Muscle of leg (tissue), 11 donors: ENCODE results near the gene PANX2. TPM values are rescaled to one million over a fixed set of nuclear protein-coding genes. Genes with fewer than 3 reads are reported as not detected.
"Not testable (repeated sequence)": the region's sequence is repeated elsewhere in the genome, so short reads cannot be mapped to it uniquely, and the experiment has no call there.

Experiments
- DNase-seq: peaks from one replicate; pipeline ENCODE4 v3.0.0; 2013
- H3K27ac ChIP-seq: one replicate; pipeline ENCODE4 v1.5.1; 2013; ENCODE audit warnings: mild to moderate bottlenecking, low read length, control low read depth
- H3K27me3 ChIP-seq: one replicate; pipeline ENCODE4 v1.6.1; 2013; ENCODE audit warnings: low read length; ENCODE audit not compliant: control insufficient read depth, insufficient read depth
- H3K36me3 ChIP-seq: one replicate; pipeline ENCODE4 v1.6.1; 2013; ENCODE audit warnings: low read length; ENCODE audit not compliant: control insufficient read depth, insufficient read depth
- H3K4me1 ChIP-seq: one replicate; pipeline ENCODE4 v1.6.1; 2013; ENCODE audit warnings: low read length; ENCODE audit not compliant: control insufficient read depth, insufficient read depth
- H3K4me3 ChIP-seq: one replicate; pipeline ENCODE4 v1.5.1; 2013; ENCODE audit warnings: low read length, control low read depth
- H3K9me3 ChIP-seq: replicated peaks from 2 replicates; pipeline ENCODE4 v1.6.1; 2013; ENCODE audit warnings: low read depth, low read length; ENCODE audit not compliant: control insufficient read depth
- WGBS: methylation state at CpG from one replicate; pipeline ENCODE4 v1.1.5; 2013; ENCODE audit warnings: missing lambda C conversion rate; ENCODE audit not compliant: insufficient coverage; 5-methylcytosine and 5-hydroxymethylcytosine counted together
- polyA plus RNA-seq, 8 donors: library from polyadenylated mRNA; unstranded; fragments of 120-200 nt; gene quantifications; one replicate each; pipeline versions ENCODE4 v1.2.1 to v1.2.3, GENCODE V29; 2013; ENCODE audit warnings: inconsistent platforms in 1 of 8, low replicate concordance in 1 of 8; ENCODE audit not compliant: insufficient read length in 8 of 8, insufficient read depth in 1 of 8
- total RNA-seq: library from RNA; stranded (reverse); fragments of 120-200 nt; gene quantifications from one replicate; pipeline ENCODE4 v1.2.4, GENCODE V29; 2013

The PANX2 gene
- total and polyA plus RNA-seq, 9 donors, result 0.04 to 0.19 (median 0.15) TPM

DNA sequence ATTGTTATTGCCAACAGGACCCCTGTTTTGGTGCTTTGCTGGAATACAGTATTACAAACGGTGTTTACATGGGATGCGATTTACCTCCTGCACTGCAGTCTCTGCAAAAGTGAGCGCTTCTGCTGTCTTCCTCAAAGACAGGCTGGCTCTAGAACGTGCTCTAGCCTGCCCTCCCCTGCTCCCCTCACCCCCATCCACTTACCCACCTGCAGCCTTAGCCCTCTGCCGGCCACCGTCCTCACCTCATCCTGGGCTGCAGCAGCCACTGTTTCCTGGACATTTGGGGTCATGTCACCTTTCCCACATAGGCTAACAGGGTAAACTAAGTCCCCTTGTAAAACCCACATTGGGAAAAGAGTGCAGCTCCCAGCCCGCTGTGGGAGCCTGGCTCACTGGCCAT is 9.6 kb upstream of the PANX2 start:
- peaks cover 18% of the 10 kb centered on the region for H3K27me3 ChIP-seq
- H3K36me3 ChIP-seq, result no peaks in the 10 kb centered on the region
- no peaks in the 10 kb centered on the region for H3K4me1 ChIP-seq
- H3K27ac ChIP-seq, result no peak overlapping the region
- DNase-seq, result no peak
- no peak overlapping the region for H3K4me3 ChIP-seq
- 60% methylated on average over 7 of the region's 7 CpGs for WGBS
- H3K9me3 ChIP-seq, result no peaks in the 10 kb centered on the region

DNA sequence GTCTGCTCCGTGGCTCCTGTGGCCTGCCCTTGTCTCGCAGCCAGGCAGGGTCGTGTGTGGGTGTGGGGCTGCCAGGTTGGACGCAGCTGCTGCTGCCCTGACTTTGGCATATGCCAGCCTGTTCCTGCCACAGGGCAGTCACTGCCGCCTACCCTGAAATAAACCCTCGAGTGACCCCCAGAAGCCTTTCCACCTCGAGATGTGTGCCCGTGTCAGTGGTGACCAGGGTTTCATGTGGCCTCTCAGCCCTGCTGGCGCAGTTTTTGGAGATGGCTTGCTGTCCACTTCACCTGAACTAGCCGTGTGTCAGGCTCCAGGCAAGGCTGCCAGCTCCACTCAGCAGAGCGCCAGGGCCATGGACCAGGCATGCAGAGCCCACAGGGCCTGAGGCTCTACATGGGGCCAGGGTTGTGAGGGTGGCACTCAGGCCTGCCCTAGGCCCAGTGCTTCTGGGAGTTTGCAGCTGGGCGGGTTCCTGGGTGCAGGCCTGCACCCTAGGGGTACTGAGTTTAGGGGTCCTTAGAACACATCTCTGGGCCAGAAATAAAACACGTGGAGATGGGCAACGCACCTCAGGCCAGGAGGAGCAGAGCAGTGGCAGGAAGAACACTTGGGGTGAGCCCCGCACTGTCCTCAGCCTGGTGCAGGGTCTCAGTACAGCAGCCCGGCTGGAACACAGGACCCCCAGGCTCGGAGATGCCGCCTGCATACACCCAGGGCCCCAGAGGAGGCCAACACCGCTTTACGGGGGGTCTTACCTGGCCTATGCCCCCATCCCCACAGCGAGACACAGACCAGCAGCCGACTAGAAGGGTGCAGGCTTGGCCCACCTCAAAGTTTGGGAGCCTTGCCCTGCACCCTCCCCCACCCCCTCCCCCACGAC is 8.8 kb upstream of the PANX2 start:
- Histone ChIP-seq H3K27ac (no peak overlapping the region), H3K4me1 (no peaks in the 10 kb centered on the region), H3K36me3 (no peaks in the 10 kb centered on the region), H3K9me3 (no peaks in the 10 kb centered on the region), H3K27me3 (peaks cover 18% of the 10 kb centered on the region), H3K4me3 (no peak overlapping the region)
- no peak for DNase-seq
- WGBS, result 83% methylated on average over 21 of the region's 23 CpGs

DNA sequence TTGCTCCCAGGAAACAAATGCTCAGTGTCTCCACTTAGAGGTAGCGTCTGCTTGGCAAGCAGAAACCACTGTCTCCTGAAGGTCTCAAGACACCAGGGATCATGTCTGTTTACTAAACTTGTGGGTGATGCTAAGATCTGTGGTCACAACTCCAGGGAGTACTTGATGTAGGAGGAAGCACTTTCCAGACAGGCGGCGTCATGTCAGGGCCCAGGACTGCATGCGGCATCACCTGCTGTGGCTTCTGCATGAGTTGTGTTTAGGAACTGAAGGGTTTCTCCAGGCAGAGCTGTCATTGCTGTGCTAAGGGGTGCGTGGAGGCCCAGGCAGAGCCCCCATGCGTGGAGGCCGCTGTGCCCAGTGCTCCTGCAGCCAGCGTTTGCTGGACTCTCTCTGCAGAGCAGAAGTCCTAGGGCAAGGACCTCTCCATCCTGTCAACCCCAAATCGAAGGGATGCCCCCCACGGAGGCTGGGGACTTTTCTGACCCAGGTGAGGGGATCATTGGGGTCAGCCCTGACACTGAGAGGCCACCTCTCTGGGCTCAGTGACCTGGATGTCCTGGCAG is 8.1 kb upstream of the PANX2 start:
- Histone ChIP-seq H3K9me3 (no peaks in the 10 kb centered on the region), H3K27me3 (peaks cover 20% of the 10 kb centered on the region), H3K36me3 (no peaks in the 10 kb centered on the region), H3K4me3 (no peak overlapping the region), H3K27ac (no peak overlapping the region), H3K4me1 (no peaks in the 10 kb centered on the region)
- DNase-seq, result no peak
- 68% methylated on average over 9 of the region's 10 CpGs for WGBS

DNA sequence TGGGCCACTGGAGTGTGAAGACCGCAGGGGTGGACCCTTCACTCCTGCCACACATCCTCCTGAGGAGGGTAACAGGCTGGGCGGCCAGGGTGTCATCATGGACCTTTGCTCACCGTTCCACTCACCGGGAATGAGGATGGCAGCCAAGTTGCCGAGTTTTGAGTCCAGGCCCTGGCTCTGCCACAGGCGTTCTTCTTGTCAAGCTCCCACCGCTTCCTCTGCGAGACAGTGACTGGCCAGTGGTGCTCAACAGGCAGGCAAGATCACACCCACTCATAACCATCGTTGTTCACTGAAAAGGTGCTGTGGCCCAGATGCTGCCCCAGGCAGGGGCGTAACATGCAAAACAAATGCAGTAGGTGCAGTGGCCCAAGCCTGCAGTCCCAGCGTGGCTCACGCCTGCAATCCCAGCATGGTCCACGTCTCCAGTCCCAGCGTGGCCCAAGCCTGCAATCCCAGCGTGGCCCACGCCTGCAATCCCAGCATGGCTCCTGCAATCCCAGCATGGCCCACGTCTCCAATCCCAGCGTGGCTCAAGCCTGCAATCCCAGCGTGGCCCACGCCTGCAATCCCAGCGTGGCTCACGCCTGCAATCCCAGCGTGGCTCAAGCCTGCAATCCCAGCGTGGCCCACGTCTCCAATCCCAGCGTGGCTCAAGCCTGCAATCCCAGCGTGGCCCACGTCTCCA is 5.0 kb upstream of the PANX2 start:
- 93% methylated on average over 22 of the region's 28 CpGs for WGBS

DNA sequence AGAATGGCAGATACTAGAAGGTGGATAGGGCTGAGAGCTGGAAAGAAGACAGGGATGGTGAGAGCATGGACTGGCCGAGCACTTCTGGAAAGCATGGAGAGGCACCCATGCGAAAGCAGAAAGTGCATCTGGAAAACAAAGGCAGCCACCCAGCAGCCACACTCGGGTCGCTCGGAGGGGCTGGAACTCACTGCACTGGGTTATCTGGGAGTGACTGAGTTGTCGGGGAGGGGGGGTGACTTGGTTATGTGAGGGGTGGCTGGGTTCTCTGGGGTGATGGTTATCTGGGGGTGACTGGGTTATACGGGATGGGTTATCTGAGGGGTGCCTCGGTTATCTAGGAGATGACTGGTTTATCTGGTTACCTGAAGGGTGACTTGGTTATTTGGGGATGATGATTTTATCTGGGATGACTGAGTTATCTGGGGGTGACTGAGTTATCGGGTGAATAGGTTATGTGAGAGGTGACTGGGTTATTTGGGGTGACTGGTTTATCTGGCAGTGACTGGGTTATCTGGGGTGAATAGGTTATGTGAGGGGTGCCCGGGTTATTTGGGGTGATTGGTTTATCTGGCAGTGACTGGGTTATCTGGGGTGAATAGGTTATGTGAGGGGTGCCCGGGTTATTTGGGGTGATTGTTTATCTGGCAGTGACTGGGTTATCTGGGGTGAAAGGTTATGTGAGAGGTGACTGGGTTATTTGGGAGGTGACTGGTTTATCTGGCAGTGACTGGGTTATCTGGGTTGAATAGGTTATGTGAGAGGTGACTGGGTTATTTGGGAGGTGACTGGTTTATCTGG is 2.6 kb upstream of the PANX2 start:
- no peaks in the 10 kb centered on the region for H3K4me1 ChIP-seq
- peaks cover 47% of the 10 kb centered on the region for H3K27me3 ChIP-seq
- no peaks in the 10 kb centered on the region for H3K9me3 ChIP-seq
- 63% methylated on average over 8 of the region's 11 CpGs for WGBS
- no peak overlapping the region for H3K27ac ChIP-seq
- no peak for DNase-seq
- H3K36me3 ChIP-seq, result no peaks in the 10 kb centered on the region
- no peak overlapping the region for H3K4me3 ChIP-seq

More for the DNA sequence above, 5.0 kb upstream of the PANX2 start:
- no peaks in the 10 kb centered on the region for H3K36me3 ChIP-seq
- H3K27me3 ChIP-seq, result peaks cover 29% of the 10 kb centered on the region
- no peaks in the 10 kb centered on the region for H3K9me3 ChIP-seq
- no peaks in the 10 kb centered on the region for H3K4me1 ChIP-seq
- no peak for DNase-seq
- H3K27ac ChIP-seq, result no peak overlapping the region
- no peak overlapping the region for H3K4me3 ChIP-seq

DNA sequence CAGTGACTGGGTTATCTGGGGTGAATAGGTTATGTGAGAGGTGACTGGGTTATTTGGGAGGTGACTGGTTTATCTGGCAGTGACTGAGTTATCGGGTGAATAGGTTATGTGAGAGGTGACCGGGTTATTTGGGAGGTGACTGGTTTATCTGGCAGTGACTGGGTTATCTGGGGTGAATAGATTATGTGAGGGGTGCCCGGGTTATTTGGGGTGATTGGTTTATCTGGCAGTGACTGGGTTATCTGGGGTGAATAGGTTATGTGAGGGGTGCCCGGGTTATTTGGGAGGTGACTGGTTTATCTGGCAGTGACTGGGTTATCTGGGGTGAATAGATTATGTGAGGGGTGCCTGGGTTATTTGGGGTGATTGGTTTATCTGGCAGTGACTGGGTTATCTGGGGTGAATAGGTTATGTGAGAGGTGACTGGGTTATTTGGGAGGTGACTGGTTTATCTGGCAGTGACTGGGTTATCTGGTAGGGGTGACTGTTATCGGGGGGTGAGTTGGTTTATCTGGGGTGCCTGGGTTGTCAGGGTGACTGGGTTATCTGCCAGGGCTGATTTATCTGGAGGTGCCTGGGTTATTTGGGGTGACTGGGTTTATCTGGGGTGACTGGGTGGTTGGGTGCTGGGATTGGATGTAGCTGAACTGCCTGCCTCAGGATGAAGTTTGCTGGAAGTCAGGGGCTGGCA is 1.9 kb upstream of the PANX2 start:
- H3K36me3 ChIP-seq, H3K27ac ChIP-seq, H3K4me1 ChIP-seq, DNase-seq, H3K9me3 ChIP-seq, H3K4me3 ChIP-seq: not testable (repeated sequence)
- peaks cover 48% of the 10 kb centered on the region for H3K27me3 ChIP-seq
- 63% methylated on average over 4 of the region's 5 CpGs for WGBS

DNA sequence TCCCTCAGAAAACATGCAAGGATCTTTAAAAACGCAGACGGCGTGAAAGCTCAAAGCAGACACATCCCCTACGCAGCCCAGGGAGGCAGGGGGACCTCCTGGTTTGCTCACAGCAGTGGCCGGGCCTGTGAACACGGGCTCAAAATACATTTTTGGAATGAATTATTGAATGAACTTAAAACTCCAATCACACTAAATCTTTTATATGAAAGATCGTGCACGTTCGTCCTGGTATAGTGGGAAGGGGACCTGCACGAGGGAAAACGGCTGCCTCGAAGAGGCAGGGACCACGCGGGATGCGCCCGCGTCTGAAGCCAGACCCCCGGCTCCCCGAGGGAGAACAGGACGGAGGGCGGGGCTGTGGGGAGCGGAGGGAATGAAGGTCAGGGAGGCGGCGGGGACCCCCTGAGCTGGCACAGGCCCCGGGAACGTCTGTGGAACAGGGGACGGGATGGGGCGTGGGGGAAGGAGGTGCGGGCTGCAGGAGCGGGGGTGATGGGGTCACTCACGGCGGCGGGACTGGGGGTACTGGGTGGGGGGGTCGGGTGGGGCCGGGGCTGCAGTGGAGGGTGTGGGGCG is 1.3 kb upstream of the PANX2 start:
- peaks cover 53% of the 10 kb centered on the region for H3K27me3 ChIP-seq
- 5% methylated on average over 10 of the region's 36 CpGs for WGBS
- DNase-seq, result no peak
- H3K4me1 ChIP-seq, result no peaks in the 10 kb centered on the region
- H3K9me3 ChIP-seq, result no peaks in the 10 kb centered on the region
- H3K36me3 ChIP-seq, result no peaks in the 10 kb centered on the region
- no peak overlapping the region for H3K4me3 ChIP-seq
- H3K27ac ChIP-seq, result no peak overlapping the region

DNA sequence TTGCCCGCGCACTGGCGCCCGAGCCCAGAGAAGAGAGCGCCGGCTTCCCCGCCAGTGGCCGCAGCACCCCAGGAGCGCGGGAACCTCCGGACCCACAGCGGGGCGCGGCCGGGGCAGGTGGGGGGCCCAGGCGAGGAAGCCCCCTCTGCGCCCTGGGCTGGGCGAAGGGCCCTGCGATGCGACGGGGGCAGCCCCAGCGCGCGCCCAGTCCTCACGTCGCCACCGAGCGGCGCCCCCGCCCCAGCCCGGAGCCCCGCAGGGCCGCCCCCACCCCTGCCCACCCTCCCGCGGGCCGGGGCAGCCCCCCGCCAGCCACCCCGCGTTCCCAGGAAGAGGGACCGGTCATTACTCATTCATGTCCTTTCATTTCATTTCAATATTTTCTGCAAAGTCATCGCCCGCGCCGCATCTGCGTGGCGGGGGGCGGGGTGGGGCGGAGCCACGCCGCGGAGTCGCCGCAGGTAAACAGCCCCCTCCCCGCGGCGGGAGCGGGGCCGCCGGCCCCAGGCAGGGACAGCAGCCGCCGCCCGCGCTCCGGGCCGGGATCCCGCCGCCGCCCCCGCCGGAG is 673 bp upstream of the PANX2 start:
- H3K4me1 ChIP-seq, result no peaks in the 10 kb centered on the region
- no peaks in the 10 kb centered on the region for H3K9me3 ChIP-seq
- under 1% methylated on average over 50 of the region's 70 CpGs for WGBS
- H3K4me3 ChIP-seq, result no peak overlapping the region
- no peaks in the 10 kb centered on the region for H3K36me3 ChIP-seq
- H3K27ac ChIP-seq, result no peak overlapping the region
- peaks cover 53% of the 10 kb centered on the region for H3K27me3 ChIP-seq
- no peak for DNase-seq

GRCh38 chr22:50171319-50171964 is 911 bp downstream of the PANX2 start:
- H3K27me3 ChIP-seq, result peaks cover 52% of the 10 kb centered on the region
- no peak for DNase-seq
- no peaks in the 10 kb centered on the region for H3K9me3 ChIP-seq
- 61% methylated on average over 13 of the region's 15 CpGs for WGBS
- H3K4me3 ChIP-seq, result no peak overlapping the region
- H3K4me1 ChIP-seq, result no peaks in the 10 kb centered on the region
- H3K27ac ChIP-seq, result no peak overlapping the region
- no peaks in the 10 kb centered on the region for H3K36me3 ChIP-seq
